PFSK-1 (cell line): Measurements from ENCODE around the gene HPCAL1.

Experiments used
- FOXP2 ChIP-seq: optimal IDR thresholded peaks from 2 replicates; pipeline ENCODE3; 2011; ENCODE audit warnings: borderline replicate concordance, control low read depth, inconsistent platforms; ENCODE audit not compliant: insufficient read depth; ENCODE audit errors: extremely low read length, extremely low read depth
- POLR2AphosphoS5 ChIP-seq: IDR thresholded peaks from 2 replicates; pipeline ENCODE4 v1.6.1; 2012; ENCODE audit warnings: low read depth, mild to moderate bottlenecking, control low read depth, low read length, moderate library complexity
- SIN3A ChIP-seq: IDR thresholded peaks from 2 replicates; pipeline ENCODE4 v1.6.1; 2012; ENCODE audit warnings: mild to moderate bottlenecking, low read length, moderate library complexity, borderline replicate concordance; ENCODE audit not compliant: insufficient read depth
- TF ChIP-seq, protein P1 (sequence below), 2 experiments: IDR thresholded peaks; 2 replicates each; pipeline versions ENCODE4 v1.6.1 to v1.8.0; 2011 to 2012; ENCODE audit warnings: low read depth in 2 of 2, low read length in 2 of 2, control low read depth in 1 of 2, inconsistent platforms in 1 of 2, mild to moderate bottlenecking in 1 of 2, moderate library complexity in 1 of 2; ENCODE audit not compliant: insufficient read depth in 1 of 2

DNA sequence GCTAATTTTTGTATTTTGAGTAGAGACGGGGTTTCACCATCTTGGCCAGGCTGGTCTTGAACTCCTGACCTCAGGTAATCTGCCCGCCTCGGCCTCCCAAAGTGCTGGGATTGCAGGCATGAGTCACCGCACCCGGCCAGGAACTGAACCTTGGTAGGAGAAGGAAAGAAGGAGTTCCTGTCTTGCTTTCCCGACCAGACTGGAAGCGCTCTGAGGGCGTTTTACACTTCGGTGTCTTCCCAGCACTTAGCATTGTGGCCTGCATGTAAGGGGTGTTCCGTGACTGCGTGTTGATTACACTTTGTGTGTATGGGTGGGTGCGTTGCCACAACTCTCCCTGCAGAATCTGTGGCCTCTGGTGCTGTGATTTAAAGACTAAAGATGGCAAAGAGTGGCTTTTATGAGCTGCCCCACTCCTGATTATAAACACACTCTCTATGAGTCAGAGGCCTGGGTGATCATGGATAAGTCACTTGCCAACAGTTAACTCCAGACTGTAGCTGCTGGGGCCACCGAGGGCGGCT is 99.4 kb downstream of the HPCAL1 start:
- no peak for TF ChIP-seq FOXP2
- TF ChIP-seq, protein P1, sequence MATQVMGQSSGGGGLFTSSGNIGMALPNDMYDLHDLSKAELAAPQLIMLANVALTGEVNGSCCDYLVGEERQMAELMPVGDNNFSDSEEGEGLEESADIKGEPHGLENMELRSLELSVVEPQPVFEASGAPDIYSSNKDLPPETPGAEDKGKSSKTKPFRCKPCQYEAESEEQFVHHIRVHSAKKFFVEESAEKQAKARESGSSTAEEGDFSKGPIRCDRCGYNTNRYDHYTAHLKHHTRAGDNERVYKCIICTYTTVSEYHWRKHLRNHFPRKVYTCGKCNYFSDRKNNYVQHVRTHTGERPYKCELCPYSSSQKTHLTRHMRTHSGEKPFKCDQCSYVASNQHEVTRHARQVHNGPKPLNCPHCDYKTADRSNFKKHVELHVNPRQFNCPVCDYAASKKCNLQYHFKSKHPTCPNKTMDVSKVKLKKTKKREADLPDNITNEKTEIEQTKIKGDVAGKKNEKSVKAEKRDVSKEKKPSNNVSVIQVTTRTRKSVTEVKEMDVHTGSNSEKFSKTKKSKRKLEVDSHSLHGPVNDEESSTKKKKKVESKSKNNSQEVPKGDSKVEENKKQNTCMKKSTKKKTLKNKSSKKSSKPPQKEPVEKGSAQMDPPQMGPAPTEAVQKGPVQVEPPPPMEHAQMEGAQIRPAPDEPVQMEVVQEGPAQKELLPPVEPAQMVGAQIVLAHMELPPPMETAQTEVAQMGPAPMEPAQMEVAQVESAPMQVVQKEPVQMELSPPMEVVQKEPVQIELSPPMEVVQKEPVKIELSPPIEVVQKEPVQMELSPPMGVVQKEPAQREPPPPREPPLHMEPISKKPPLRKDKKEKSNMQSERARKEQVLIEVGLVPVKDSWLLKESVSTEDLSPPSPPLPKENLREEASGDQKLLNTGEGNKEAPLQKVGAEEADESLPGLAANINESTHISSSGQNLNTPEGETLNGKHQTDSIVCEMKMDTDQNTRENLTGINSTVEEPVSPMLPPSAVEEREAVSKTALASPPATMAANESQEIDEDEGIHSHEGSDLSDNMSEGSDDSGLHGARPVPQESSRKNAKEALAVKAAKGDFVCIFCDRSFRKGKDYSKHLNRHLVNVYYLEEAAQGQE (IDR thresholded peaks at IDR 0.05; ENCODE audit: insufficient read depth in 1 of 2, low read depth in 2 of 2, low read length in 2 of 2), result no peak
- TF ChIP-seq POLR2AphosphoS5, result no peak
- TF ChIP-seq SIN3A, result no peak
